HG02623 (cell line): ENCODE results near the gene PROX2.
A peak's percentile ranks its signal among the peaks of the same experiment; 100 is the strongest.

Experiments used
- ATAC-seq: cut with Tn5 transposase; IDR thresholded peaks from one replicate; pipeline ENCODE4 v1.9.1; 2021; ENCODE audit warnings: moderate library complexity; ENCODE audit not compliant: unreplicated experiment

Gene PROX2, protein sequence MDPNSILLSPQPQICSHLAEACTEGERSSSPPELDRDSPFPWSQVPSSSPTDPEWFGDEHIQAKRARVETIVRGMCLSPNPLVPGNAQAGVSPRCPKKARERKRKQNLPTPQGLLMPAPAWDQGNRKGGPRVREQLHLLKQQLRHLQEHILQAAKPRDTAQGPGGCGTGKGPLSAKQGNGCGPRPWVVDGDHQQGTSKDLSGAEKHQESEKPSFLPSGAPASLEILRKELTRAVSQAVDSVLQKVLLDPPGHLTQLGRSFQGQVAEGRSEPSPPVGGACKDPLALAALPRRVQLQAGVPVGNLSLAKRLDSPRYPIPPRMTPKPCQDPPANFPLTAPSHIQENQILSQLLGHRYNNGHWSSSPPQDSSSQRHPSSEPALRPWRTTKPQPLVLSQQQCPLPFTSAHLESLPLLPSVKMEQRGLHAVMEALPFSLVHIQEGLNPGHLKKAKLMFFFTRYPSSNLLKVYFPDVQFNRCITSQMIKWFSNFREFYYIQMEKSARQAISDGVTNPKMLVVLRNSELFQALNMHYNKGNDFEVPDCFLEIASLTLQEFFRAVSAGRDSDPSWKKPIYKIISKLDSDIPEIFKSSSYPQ

DNA sequence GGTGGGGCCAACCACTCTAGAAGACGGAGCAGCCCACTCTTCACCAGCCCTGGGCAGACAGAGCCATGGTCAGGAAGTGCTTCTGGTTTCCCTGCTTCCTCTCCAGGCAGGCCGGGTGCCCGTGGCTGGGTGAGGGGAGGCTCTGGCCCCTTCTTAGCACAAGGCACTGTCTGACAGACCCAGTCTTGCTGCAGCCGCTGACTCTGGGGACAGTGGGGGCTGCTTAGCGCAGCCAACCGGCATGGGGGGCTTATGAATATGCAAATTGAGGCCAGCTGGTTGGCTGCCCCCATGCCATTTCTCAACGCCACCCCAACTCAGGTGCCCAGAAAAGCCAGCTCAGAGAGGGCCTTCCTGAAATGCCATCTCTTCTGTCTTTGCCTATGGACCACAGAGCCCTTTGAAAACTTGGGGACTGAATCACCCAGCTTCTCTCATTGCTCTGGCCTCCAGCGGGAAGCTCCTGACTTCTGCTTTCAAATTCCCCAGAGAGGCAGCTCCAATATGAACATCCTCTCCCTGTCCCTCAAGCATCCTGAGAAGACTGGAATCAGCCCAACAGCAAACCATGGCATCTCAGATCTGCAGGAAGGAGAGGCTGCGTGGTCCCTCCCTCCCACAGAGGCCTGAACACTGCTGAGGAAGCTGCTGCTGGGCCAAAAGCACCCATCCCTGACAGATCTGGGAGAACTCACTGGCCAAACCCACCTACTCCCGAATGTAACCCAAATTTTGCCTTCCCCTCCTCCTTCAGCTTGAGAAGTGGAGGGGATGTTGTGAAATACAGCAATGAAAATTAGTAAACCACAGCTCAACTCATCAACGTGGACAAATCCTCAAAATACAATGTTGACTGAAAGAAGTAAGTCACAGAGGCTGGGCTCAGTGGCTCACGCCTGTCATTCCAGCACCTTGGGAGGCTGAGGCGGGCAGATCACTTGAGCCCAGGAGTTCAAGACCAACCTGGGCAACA is at the start of gene PROX2:
Gene PROX2, minus strand, starts transcription at position 205 of the 973 bp plus-strand sequence. CDS start 12,311 bp downstream, outside the sequence.
- no peak for ATAC-seq

- ATAC-seq = no peak
Measured at GRCh38 chr14:74924061-74924460, 48.1 kb upstream of the PROX2 start.

GRCh38 chr14:74922752-74923401 is 46.9 kb upstream of the PROX2 start, which contains the start of gene RPS6KL1:
RPS6KL1 (minus strand) TSS chr14:74923260; CDS start chr14:74921541, 1,719 bp downstream.
- ATAC-seq = peak; percentile 64

- no peak for ATAC-seq
Measured at GRCh38 chr14:74921987-74922751, 46.2 kb upstream of the PROX2 start.

- no peak for ATAC-seq
Measured at GRCh38 chr14:74921053-74921620, 45.2 kb upstream of the PROX2 start.

- no peak for ATAC-seq
Measured at GRCh38 chr14:74920281-74920680, 44.3 kb upstream of the PROX2 start.

GRCh38 chr14:74919421-74920165 is 43.6 kb upstream of the PROX2 start:
- ATAC-seq = no peak

GRCh38 chr14:74918380-74918779 is 42.4 kb upstream of the PROX2 start:
- no peak for ATAC-seq

GRCh38 chr14:74917646-74918081 is 41.7 kb upstream of the PROX2 start:
- no peak for ATAC-seq

- no peak for ATAC-seq
Measured at GRCh38 chr14:74917178-74917543, 41.2 kb upstream of the PROX2 start.

GRCh38 chr14:74915826-74916225 is 39.9 kb upstream of the PROX2 start:
- ATAC-seq = no peak

GRCh38 chr14:74915426-74915825 is 39.5 kb upstream of the PROX2 start:
- no peak for ATAC-seq

DNA sequence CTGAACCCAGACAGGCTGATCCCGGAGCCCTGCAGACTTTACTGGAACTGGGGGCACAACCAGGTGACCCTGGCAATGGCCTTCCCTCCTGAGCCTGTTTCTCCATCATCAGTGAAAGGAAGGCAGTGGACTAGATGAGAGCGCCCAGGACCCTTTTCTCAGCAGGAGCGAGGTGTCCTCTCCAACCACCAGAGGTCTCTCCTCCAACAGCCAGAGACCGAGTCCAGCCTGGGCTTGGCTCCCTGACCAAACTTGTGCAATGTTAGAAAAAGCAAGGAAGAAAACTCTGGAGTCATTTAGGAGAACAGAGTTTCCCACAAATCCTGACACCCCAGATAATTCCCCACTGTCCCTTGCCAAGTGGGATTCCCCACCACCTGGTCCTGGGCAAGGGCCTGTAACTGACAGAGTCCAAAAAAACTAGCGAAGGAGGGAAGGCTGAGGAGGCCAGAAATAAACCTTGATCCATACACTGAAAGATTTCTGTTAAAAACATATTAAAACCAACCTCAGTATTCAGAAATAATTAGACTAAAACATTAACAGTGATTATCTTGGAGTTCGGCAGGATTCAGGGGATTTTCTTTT is 38.1 kb upstream of the PROX2 start:
- ATAC-seq = no peak

GRCh38 chr14:74913393-74913910 is 37.5 kb upstream of the PROX2 start:
- no peak for ATAC-seq

- ATAC-seq = no peak
Measured at GRCh38 chr14:74912801-74913200, 36.9 kb upstream of the PROX2 start.

- ATAC-seq = no peak
Measured at GRCh38 chr14:74912111-74912510, 36.2 kb upstream of the PROX2 start.

DNA sequence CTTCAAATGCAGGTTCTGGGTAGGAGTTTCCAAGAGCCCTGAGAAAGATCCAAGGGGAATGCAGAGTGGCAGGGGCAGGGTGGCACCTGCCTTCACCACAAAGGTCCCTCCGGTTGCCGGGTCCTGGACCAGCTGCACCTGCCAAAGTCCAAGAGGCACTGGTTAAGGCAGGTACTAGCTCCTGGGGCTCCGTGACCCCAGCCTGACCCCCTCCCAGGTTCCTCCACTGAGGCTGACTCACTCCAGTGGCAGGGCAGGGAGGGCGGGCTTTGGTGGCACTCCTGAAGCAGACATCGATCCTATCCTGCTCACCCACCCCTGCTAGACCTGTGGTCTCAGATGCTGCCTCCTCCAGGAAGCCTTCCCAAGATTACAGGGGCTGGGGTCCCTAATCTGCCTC is 35.8 kb upstream of the PROX2 start:
- ATAC-seq = no peak

- ATAC-seq = no peak
Measured at GRCh38 chr14:74911221-74911620, 35.3 kb upstream of the PROX2 start.
